GM18870 (cell line): ENCODE results near the gene CPNE5.
"Not testable (repeated sequence)": the region's sequence is repeated elsewhere in the genome, so short reads cannot be mapped to it uniquely, and the experiment has no call there.

ENCODE experiments used
- ATAC-seq: cut with Tn5 transposase; IDR thresholded peaks from one replicate; pipeline ENCODE4 v1.9.1; 2021; ENCODE audit warnings: moderate library complexity; ENCODE audit not compliant: unreplicated experiment

The CPNE5 gene

GRCh38 chr6:36817176-36817817 lies 21.9 kb downstream of the CPNE5 start:
- ATAC-seq = no peak

- ATAC-seq = no peak
Measured at GRCh38 chr6:36815962-36816735, 23.1 kb downstream of the CPNE5 start.

- no peak for ATAC-seq
Measured at GRCh38 chr6:36814249-36814648, 25.0 kb downstream of the CPNE5 start.

- ATAC-seq = no peak
Measured at GRCh38 chr6:36813526-36813925, 25.7 kb downstream of the CPNE5 start.

- ATAC-seq = not testable (repeated sequence)
Measured at GRCh38 chr6:36813047-36813446, 26.2 kb downstream of the CPNE5 start.

- no peak for ATAC-seq
Measured at GRCh38 chr6:36809941-36810803, 29.1 kb downstream of the CPNE5 start.

GRCh38 chr6:36809156-36809555 lies 30.1 kb downstream of the CPNE5 start:
- no peak for ATAC-seq

- no peak for ATAC-seq
Measured at GRCh38 chr6:36808634-36809033, 30.6 kb downstream of the CPNE5 start.

- ATAC-seq = no peak
Measured at GRCh38 chr6:36807750-36808149, 31.5 kb downstream of the CPNE5 start.

- ATAC-seq = no peak
Measured at GRCh38 chr6:36807143-36807542, 32.1 kb downstream of the CPNE5 start.

GRCh38 chr6:36805917-36806316 lies 33.3 kb downstream of the CPNE5 start:
- no peak for ATAC-seq

- ATAC-seq = no peak
Measured at GRCh38 chr6:36805096-36805797, 34.0 kb downstream of the CPNE5 start.

GRCh38 chr6:36804563-36804962 lies 34.7 kb downstream of the CPNE5 start:
- ATAC-seq = no peak

- ATAC-seq = no peak
Measured at GRCh38 chr6:36803908-36804307, 35.3 kb downstream of the CPNE5 start.

GRCh38 chr6:36803482-36803881 lies 35.8 kb downstream of the CPNE5 start:
- no peak for ATAC-seq

GRCh38 chr6:36800223-36801076 lies 38.8 kb downstream of the CPNE5 start:
- no peak for ATAC-seq

- no peak for ATAC-seq
Measured at GRCh38 chr6:36798852-36799251, 40.4 kb downstream of the CPNE5 start.

GRCh38 chr6:36797653-36798052 lies 41.6 kb downstream of the CPNE5 start:
- ATAC-seq = no peak

GRCh38 chr6:36797055-36797454 lies 42.2 kb downstream of the CPNE5 start:
- no peak for ATAC-seq

- ATAC-seq = no peak
Measured at GRCh38 chr6:36794713-36795065, 44.6 kb downstream of the CPNE5 start.
